Rectal smooth muscle tissue (tissue), 1 donor: Measurements from ENCODE around the gene PCSK6.
"Not testable (repeated sequence)": the region's sequence is repeated elsewhere in the genome, so short reads cannot be mapped to it uniquely, and the experiment has no call there.

Source experiments
- H3K27ac ChIP-seq: one replicate; pipeline ENCODE4 v1.7.0; 2013; ENCODE audit warnings: low read depth, low read length, inconsistent platforms
- H3K27me3 ChIP-seq: one replicate; pipeline ENCODE4 v1.7.0; 2013; ENCODE audit warnings: low read length; ENCODE audit not compliant: control insufficient read depth, insufficient read depth
- H3K36me3 ChIP-seq: one replicate; pipeline ENCODE4 v1.7.0; 2013; ENCODE audit warnings: low read length; ENCODE audit not compliant: control insufficient read depth, insufficient read depth
- H3K4me1 ChIP-seq: one replicate; pipeline ENCODE4 v1.7.0; 2013; ENCODE audit warnings: low read length; ENCODE audit not compliant: control insufficient read depth, insufficient read depth
- H3K4me3 ChIP-seq: one replicate; pipeline ENCODE4 v1.7.0; 2013; ENCODE audit warnings: low read length
- H3K9ac ChIP-seq: one replicate; pipeline ENCODE4 v1.7.0; 2013; ENCODE audit warnings: low read length

PCSK6 gene

GRCh38 chr15:101357333-101357732 is 132.2 kb downstream of the PCSK6 start:
- no peaks in the 10 kb centered on the region for H3K4me1 ChIP-seq
- H3K27me3 ChIP-seq: no peaks in the 10 kb centered on the region
- H3K4me3 ChIP-seq: no peak overlapping the region
- H3K9ac ChIP-seq: no peak overlapping the region
- no peak overlapping the region for H3K27ac ChIP-seq
- H3K36me3 ChIP-seq: peaks cover 4% of the 10 kb centered on the region

GRCh38 chr15:101356512-101357172 is 132.9 kb downstream of the PCSK6 start:
- H3K27ac ChIP-seq, H3K4me3 ChIP-seq, H3K27me3 ChIP-seq, H3K4me1 ChIP-seq, H3K9ac ChIP-seq, H3K36me3 ChIP-seq: not testable (repeated sequence)

GRCh38 chr15:101355678-101356464 is 133.6 kb downstream of the PCSK6 start:
- Histone ChIP-seq H3K27ac (no peak overlapping the region), H3K4me1 (no peaks in the 10 kb centered on the region), H3K36me3 (peaks cover 4% of the 10 kb centered on the region), H3K27me3 (no peaks in the 10 kb centered on the region), H3K9ac (no peak overlapping the region), H3K4me3 (no peak overlapping the region)

- H3K4me1 ChIP-seq: no peaks in the 10 kb centered on the region
- no peaks in the 10 kb centered on the region for H3K27me3 ChIP-seq
- H3K9ac ChIP-seq: no peak overlapping the region
- H3K36me3 ChIP-seq: peaks cover 4% of the 10 kb centered on the region
- H3K4me3 ChIP-seq: no peak overlapping the region
- no peak overlapping the region for H3K27ac ChIP-seq
These were observed 134.4 kb downstream of the PCSK6 start for GRCh38 chr15:101354891-101355623.

GRCh38 chr15:101353240-101353639 is 136.3 kb downstream of the PCSK6 start:
- Histone ChIP-seq H3K4me1 (no peaks in the 10 kb centered on the region), H3K9ac (no peak overlapping the region), H3K27me3 (no peaks in the 10 kb centered on the region), H3K4me3 (no peak overlapping the region), H3K36me3 (peaks cover 4% of the 10 kb centered on the region), H3K27ac (no peak overlapping the region)

GRCh38 chr15:101351736-101352135 is 137.8 kb downstream of the PCSK6 start:
- no peaks in the 10 kb centered on the region for H3K4me1 ChIP-seq
- H3K4me3 ChIP-seq: no peak overlapping the region
- H3K9ac ChIP-seq: no peak overlapping the region
- no peak overlapping the region for H3K27ac ChIP-seq
- H3K27me3 ChIP-seq: no peaks in the 10 kb centered on the region
- peaks cover 4% of the 10 kb centered on the region for H3K36me3 ChIP-seq

- H3K4me3 ChIP-seq: no peak overlapping the region
These were observed 140.2 kb downstream of the PCSK6 start for GRCh38 chr15:101349047-101349951.

GRCh38 chr15:101348643-101349042 is 140.9 kb downstream of the PCSK6 start:
- no peaks in the 10 kb centered on the region for H3K4me1 ChIP-seq
- H3K27ac ChIP-seq: no peak overlapping the region
- H3K27me3 ChIP-seq: no peaks in the 10 kb centered on the region
- H3K36me3 ChIP-seq: no peaks in the 10 kb centered on the region
- H3K4me3 ChIP-seq: no peak overlapping the region
- H3K9ac ChIP-seq: no peak overlapping the region

More at GRCh38 chr15:101349047-101349951, 140.2 kb downstream of the PCSK6 start:
- Histone ChIP-seq H3K9ac (no peak overlapping the region), H3K36me3 (peaks cover 3% of the 10 kb centered on the region), H3K27ac (no peak overlapping the region), H3K27me3 (no peaks in the 10 kb centered on the region), H3K4me1 (no peaks in the 10 kb centered on the region)

GRCh38 chr15:101348015-101348414 is 141.5 kb downstream of the PCSK6 start:
- H3K27ac ChIP-seq: no peak overlapping the region
- H3K4me1 ChIP-seq: no peaks in the 10 kb centered on the region
- H3K4me3 ChIP-seq: no peak overlapping the region
- no peaks in the 10 kb centered on the region for H3K36me3 ChIP-seq
- no peaks in the 10 kb centered on the region for H3K27me3 ChIP-seq
- no peak overlapping the region for H3K9ac ChIP-seq

GRCh38 chr15:101347454-101347853 is 142.1 kb downstream of the PCSK6 start:
- H3K36me3 ChIP-seq: no peaks in the 10 kb centered on the region
- no peaks in the 10 kb centered on the region for H3K27me3 ChIP-seq
- H3K9ac ChIP-seq: no peak overlapping the region
- H3K4me1 ChIP-seq: no peaks in the 10 kb centered on the region
- H3K27ac ChIP-seq: no peak overlapping the region
- H3K4me3 ChIP-seq: no peak overlapping the region

GRCh38 chr15:101346928-101347327 is 142.6 kb downstream of the PCSK6 start:
- Histone ChIP-seq H3K9ac (no peak overlapping the region), H3K27ac (no peak overlapping the region)

GRCh38 chr15:101342056-101342455 is 147.5 kb downstream of the PCSK6 start:
- H3K4me3 ChIP-seq: no peak overlapping the region
- H3K4me1 ChIP-seq: no peaks in the 10 kb centered on the region
- H3K36me3 ChIP-seq: no peaks in the 10 kb centered on the region
- no peak overlapping the region for H3K9ac ChIP-seq
- H3K27me3 ChIP-seq: no peaks in the 10 kb centered on the region
- no peak overlapping the region for H3K27ac ChIP-seq

More at GRCh38 chr15:101346928-101347327, 142.6 kb downstream of the PCSK6 start:
- Histone ChIP-seq H3K36me3 (no peaks in the 10 kb centered on the region), H3K27me3 (no peaks in the 10 kb centered on the region), H3K4me1 (no peaks in the 10 kb centered on the region), H3K4me3 (no peak overlapping the region)
